ENCODE results near the gene TTN.

The TTN gene

DNA sequence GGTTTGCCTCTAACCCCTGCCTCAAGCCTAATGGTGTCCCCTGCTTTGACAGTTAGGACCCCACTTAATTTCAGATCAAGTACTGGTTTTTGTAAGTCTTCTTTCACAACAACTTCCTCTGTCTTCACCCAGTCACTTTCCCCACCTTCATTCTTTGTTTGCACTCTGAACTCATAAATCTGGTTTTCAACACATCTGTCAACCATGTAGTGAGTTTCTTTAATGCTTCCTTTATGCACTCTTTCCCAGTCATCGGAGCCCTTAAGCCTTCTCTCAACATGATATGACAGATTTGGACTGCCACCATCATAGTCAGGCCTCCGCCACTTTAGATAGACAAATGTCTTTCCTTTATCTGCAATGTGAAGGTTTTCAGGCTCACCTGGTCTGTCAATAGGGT, 217.9 kb downstream of the TTN start:
- H3K27me3 ChIP-seq (ENCODE audit: control insufficient read depth, insufficient read depth, low read length) = no peaks in the 10 kb centered on the region
- no peaks in the 10 kb centered on the region for H3K4me1 ChIP-seq (ENCODE audit: control insufficient read depth, insufficient read depth, low read length)
- H3K4me3 ChIP-seq (ENCODE audit: low read length) = no peak overlapping the region
- H3K4me2 ChIP-seq (ENCODE audit: low read length) = no peak overlapping the region
- H3K36me3 ChIP-seq (ENCODE audit: insufficient read depth, low read length) = no peaks in the 10 kb centered on the region
- H3K9me3 ChIP-seq (replicated peaks; ENCODE audit: low read length) = no peaks in the 10 kb centered on the region
- H3K9ac ChIP-seq (ENCODE audit: low read depth, low read length) = no peak overlapping the region

- Histone ChIP-seq H3K4me1 (ENCODE audit: control insufficient read depth, insufficient read depth, low read length) (no peaks in the 10 kb centered on the region), H3K27me3 (ENCODE audit: control insufficient read depth, insufficient read depth, low read length) (no peaks in the 10 kb centered on the region), H3K9ac (ENCODE audit: low read depth, low read length) (no peak overlapping the region), H3K36me3 (ENCODE audit: insufficient read depth, low read length) (no peaks in the 10 kb centered on the region), H3K9me3 (replicated peaks; ENCODE audit: low read length) (no peaks in the 10 kb centered on the region), H3K4me2 (ENCODE audit: low read length) (no peak overlapping the region), H3K4me3 (ENCODE audit: low read length) (no peak overlapping the region)
Observed at GRCh38 chr2:178584666-178585065, 222.6 kb downstream of the TTN start.

DNA sequence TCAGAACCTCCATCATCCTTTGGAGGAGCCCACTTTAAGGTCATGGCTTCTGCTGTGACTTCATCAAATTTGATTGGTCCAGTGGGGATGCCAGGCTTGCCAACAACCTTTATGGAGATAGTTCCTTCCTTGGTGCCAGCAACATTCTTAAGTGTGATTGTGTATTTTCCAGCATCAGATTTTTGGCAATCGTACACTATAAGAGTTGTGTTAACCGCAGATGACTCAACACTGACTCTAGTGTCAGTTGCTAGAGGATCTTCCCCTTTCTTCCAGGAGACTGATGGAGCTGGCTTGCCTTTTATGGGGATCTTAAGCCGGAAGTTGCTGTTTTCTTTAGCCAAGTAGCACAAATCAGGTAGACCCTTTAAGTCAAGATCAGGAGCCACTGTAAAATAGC, 228.2 kb downstream of the TTN start:
- no peaks in the 10 kb centered on the region for H3K36me3 ChIP-seq (ENCODE audit: insufficient read depth, low read length)
- H3K27me3 ChIP-seq (ENCODE audit: control insufficient read depth, insufficient read depth, low read length) = no peaks in the 10 kb centered on the region
- no peak overlapping the region for H3K4me2 ChIP-seq (ENCODE audit: low read length)
- H3K4me3 ChIP-seq (ENCODE audit: low read length) = no peak overlapping the region
- no peaks in the 10 kb centered on the region for H3K9me3 ChIP-seq (replicated peaks; ENCODE audit: low read length)
- H3K9ac ChIP-seq (ENCODE audit: low read depth, low read length) = no peak overlapping the region
- no peaks in the 10 kb centered on the region for H3K4me1 ChIP-seq (ENCODE audit: control insufficient read depth, insufficient read depth, low read length)

GRCh38 chr2:178574789-178575188, 232.4 kb downstream of the TTN start:
- no peaks in the 10 kb centered on the region for H3K4me1 ChIP-seq (ENCODE audit: control insufficient read depth, insufficient read depth, low read length)
- H3K4me3 ChIP-seq (ENCODE audit: low read length) = no peak overlapping the region
- no peak overlapping the region for H3K9ac ChIP-seq (ENCODE audit: low read depth, low read length)
- no peaks in the 10 kb centered on the region for H3K27me3 ChIP-seq (ENCODE audit: control insufficient read depth, insufficient read depth, low read length)
- no peak overlapping the region for H3K4me2 ChIP-seq (ENCODE audit: low read length)
- no peaks in the 10 kb centered on the region for H3K36me3 ChIP-seq (ENCODE audit: insufficient read depth, low read length)
- H3K9me3 ChIP-seq (replicated peaks; ENCODE audit: low read length) = no peaks in the 10 kb centered on the region

DNA sequence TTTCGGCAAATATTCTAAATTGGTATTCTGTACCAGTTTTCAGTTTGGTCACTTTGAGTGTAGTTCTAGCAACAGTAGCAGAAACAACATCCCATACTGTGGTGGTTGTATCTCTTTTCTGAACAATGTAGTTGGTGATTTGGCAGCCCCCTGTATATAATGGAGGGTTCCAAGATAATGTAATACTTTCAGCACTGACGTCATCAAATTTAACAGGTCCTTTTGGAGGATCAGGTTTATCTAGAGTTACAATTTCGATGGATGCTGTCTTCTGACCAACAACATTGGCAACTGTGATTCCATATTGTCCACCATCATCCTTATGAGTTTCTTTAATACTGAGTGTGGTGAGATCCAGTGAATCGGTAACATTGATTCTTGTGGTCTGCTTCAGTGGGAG, 239.0 kb downstream of the TTN start:
- Histone ChIP-seq H3K4me3 (ENCODE audit: low read length) (no peak overlapping the region), H3K9ac (ENCODE audit: low read depth, low read length) (no peak overlapping the region), H3K4me1 (ENCODE audit: control insufficient read depth, insufficient read depth, low read length) (no peaks in the 10 kb centered on the region), H3K4me2 (ENCODE audit: low read length) (no peak overlapping the region), H3K9me3 (replicated peaks; ENCODE audit: low read length) (no peaks in the 10 kb centered on the region), H3K36me3 (ENCODE audit: insufficient read depth, low read length) (no peaks in the 10 kb centered on the region), H3K27me3 (ENCODE audit: control insufficient read depth, insufficient read depth, low read length) (no peaks in the 10 kb centered on the region)

GRCh38 chr2:178553047-178553446, 254.2 kb downstream of the TTN start:
- Histone ChIP-seq H3K9ac (ENCODE audit: low read depth, low read length) (no peak overlapping the region), H3K4me2 (ENCODE audit: low read length) (no peak overlapping the region), H3K9me3 (replicated peaks; ENCODE audit: low read length) (no peaks in the 10 kb centered on the region), H3K36me3 (ENCODE audit: insufficient read depth, low read length) (no peaks in the 10 kb centered on the region), H3K4me1 (ENCODE audit: control insufficient read depth, insufficient read depth, low read length) (peaks cover 13% of the 10 kb centered on the region), H3K4me3 (ENCODE audit: low read length) (no peak overlapping the region), H3K27me3 (ENCODE audit: control insufficient read depth, insufficient read depth, low read length) (no peaks in the 10 kb centered on the region)

DNA sequence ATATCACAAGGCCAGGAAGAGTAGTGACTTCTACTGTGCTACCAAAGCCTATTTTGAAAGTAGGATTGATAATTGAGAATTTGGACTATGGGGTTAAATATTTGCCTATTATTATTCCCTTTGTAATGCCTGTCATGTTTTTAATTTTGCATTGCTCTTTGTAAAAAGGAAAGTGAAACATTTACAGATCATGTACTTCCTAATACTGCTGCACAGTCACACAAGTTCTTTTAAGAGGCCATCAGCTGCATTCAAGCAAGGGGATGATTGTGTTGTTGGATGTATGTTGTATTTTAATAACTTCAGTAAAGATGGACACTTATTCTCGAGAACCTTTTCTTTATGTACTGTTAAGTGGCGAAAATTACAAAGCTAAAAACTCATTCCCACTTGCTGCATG, 256.9 kb downstream of the TTN start:
- Histone ChIP-seq H3K4me3 (ENCODE audit: low read length) (no peak overlapping the region), H3K9me3 (replicated peaks; ENCODE audit: low read length) (no peaks in the 10 kb centered on the region), H3K4me2 (ENCODE audit: low read length) (no peak overlapping the region), H3K36me3 (ENCODE audit: insufficient read depth, low read length) (no peaks in the 10 kb centered on the region), H3K9ac (ENCODE audit: low read depth, low read length) (no peak overlapping the region), H3K27me3 (ENCODE audit: control insufficient read depth, insufficient read depth, low read length) (no peaks in the 10 kb centered on the region), H3K4me1 (ENCODE audit: control insufficient read depth, insufficient read depth, low read length) (peaks cover 13% of the 10 kb centered on the region)

DNA sequence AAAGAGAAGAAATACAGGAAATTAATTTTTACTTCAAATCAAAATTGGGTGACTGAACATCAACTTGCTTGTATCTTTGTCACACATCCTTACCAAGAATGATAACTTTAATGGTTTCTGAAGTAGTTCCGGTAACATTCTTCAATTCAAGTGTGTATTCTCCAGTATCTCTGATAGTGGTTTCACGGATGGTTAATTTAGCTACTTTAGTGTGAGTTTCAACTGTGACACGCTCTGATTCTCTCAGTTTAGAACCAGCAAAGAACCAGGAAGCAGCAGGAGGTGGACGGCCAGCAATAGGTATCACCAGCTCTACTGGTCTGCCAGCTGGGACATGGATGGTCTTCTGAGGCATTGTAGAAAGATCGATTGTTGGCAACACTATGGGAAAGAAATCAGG, 264.7 kb downstream of the TTN start:
- no peaks in the 10 kb centered on the region for H3K9me3 ChIP-seq (replicated peaks; ENCODE audit: low read length)
- no peak overlapping the region for H3K4me3 ChIP-seq (ENCODE audit: low read length)
- H3K9ac ChIP-seq (ENCODE audit: low read depth, low read length) = no peak overlapping the region
- no peaks in the 10 kb centered on the region for H3K4me1 ChIP-seq (ENCODE audit: control insufficient read depth, insufficient read depth, low read length)
- H3K36me3 ChIP-seq (ENCODE audit: insufficient read depth, low read length) = peaks cover 3% of the 10 kb centered on the region
- H3K27me3 ChIP-seq (ENCODE audit: control insufficient read depth, insufficient read depth, low read length) = no peaks in the 10 kb centered on the region
- H3K4me2 ChIP-seq (ENCODE audit: low read length) = no peak overlapping the region

DNA sequence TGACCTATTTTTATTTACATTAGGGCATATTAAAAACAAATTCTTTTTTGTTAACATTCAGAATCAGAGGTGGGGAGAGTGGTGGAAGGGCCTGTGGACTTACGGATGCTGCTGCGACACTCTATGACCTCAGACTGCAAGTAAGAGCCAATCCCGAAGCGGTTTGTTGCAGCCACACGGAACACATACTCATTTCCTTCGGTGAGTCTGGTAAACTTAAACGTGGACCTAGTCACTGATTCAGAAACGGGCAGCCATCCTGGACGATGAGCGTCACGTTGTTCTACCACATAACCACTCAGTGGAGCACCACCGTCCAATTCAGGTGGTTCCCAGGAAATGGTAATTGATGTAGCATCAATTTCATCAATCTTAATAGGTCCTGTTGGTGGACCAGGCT, 265.1 kb downstream of the TTN start:
- Histone ChIP-seq H3K4me2 (ENCODE audit: low read length) (no peak overlapping the region), H3K4me1 (ENCODE audit: control insufficient read depth, insufficient read depth, low read length) (no peaks in the 10 kb centered on the region), H3K27me3 (ENCODE audit: control insufficient read depth, insufficient read depth, low read length) (no peaks in the 10 kb centered on the region), H3K36me3 (ENCODE audit: insufficient read depth, low read length) (peaks cover 3% of the 10 kb centered on the region), H3K9ac (ENCODE audit: low read depth, low read length) (no peak overlapping the region), H3K9me3 (replicated peaks; ENCODE audit: low read length) (no peaks in the 10 kb centered on the region), H3K4me3 (ENCODE audit: low read length) (no peak overlapping the region)

- Histone ChIP-seq H3K36me3 (ENCODE audit: insufficient read depth, low read length) (peaks cover 4% of the 10 kb centered on the region), H3K9ac (ENCODE audit: low read depth, low read length) (no peak overlapping the region), H3K4me2 (ENCODE audit: low read length) (no peak overlapping the region), H3K4me3 (ENCODE audit: low read length) (no peak overlapping the region), H3K4me1 (ENCODE audit: control insufficient read depth, insufficient read depth, low read length) (no peaks in the 10 kb centered on the region), H3K27me3 (ENCODE audit: control insufficient read depth, insufficient read depth, low read length) (no peaks in the 10 kb centered on the region), H3K9me3 (replicated peaks; ENCODE audit: low read length) (no peaks in the 10 kb centered on the region)
Observed at GRCh38 chr2:178536037-178536436, 271.2 kb downstream of the TTN start.

GRCh38 chr2:178531168-178531567, 276.1 kb downstream of the TTN start:
- H3K36me3 ChIP-seq (ENCODE audit: insufficient read depth, low read length) = peaks cover 4% of the 10 kb centered on the region
- H3K9ac ChIP-seq (ENCODE audit: low read depth, low read length) = no peak overlapping the region
- no peak overlapping the region for H3K4me3 ChIP-seq (ENCODE audit: low read length)
- H3K4me2 ChIP-seq (ENCODE audit: low read length) = no peak overlapping the region
- no peaks in the 10 kb centered on the region for H3K4me1 ChIP-seq (ENCODE audit: control insufficient read depth, insufficient read depth, low read length)
- no peaks in the 10 kb centered on the region for H3K27me3 ChIP-seq (ENCODE audit: control insufficient read depth, insufficient read depth, low read length)
- no peaks in the 10 kb centered on the region for H3K9me3 ChIP-seq (replicated peaks; ENCODE audit: low read length)

- no peaks in the 10 kb centered on the region for H3K9me3 ChIP-seq (replicated peaks; ENCODE audit: low read length)
- no peaks in the 10 kb centered on the region for H3K27me3 ChIP-seq (ENCODE audit: control insufficient read depth, insufficient read depth, low read length)
- H3K36me3 ChIP-seq (ENCODE audit: insufficient read depth, low read length) = peaks cover 4% of the 10 kb centered on the region
- no peak overlapping the region for H3K9ac ChIP-seq (ENCODE audit: low read depth, low read length)
- no peak overlapping the region for H3K4me2 ChIP-seq (ENCODE audit: low read length)
- H3K4me1 ChIP-seq (ENCODE audit: control insufficient read depth, insufficient read depth, low read length) = no peaks in the 10 kb centered on the region
- no peak overlapping the region for H3K4me3 ChIP-seq (ENCODE audit: low read length)
Observed at GRCh38 chr2:178530625-178531142, 276.5 kb downstream of the TTN start.
